ENCODE measurements around the gene SSU72. TPM values are rescaled to one million over a fixed set of nuclear protein-coding genes. Genes with fewer than 3 reads are reported as not detected.

The SSU72 gene
- total and polyA plus RNA-seq, 5 donors = 112 to 130 (median 113) TPM

DNA sequence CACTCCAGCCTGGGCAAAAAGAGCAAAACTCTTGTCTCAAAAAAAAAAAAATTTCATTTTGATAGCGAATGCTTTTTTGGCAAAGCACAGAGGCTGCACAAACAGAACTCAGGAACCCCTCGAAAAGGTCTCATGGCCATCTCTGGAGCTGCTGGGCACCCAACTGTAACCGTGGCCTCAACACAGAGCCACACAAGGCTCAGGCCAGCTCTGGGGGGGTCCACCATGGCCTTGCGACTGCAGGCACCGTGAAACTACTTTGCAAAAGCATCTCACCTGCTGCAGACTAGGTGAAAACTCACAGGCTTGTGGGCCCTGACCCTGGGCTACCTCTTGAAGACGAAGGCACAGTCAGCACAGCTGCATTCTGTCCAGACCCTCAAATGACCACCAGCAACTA is 18.2 kb downstream of the SSU72 start:
- DNase-seq (peak in 2 of 3 donors; percentile 4 to 9), ATAC-seq (no peak)
- intact Hi-C loops (cut with DNase I) = no loop called here
- no peak overlapping the region for H3K27ac ChIP-seq (ENCODE audit: low read length)
- no peaks in the 10 kb centered on the region for H3K27me3 ChIP-seq (ENCODE audit: control insufficient read depth, insufficient read depth)
- 86% methylated on average over 6 of the region's 6 CpGs for WGBS
- no peaks in the 10 kb centered on the region for H3K4me1 ChIP-seq (ENCODE audit: control insufficient read depth, insufficient read depth, low read length)
- no peaks in the 10 kb centered on the region for H3K9me3 ChIP-seq (ENCODE audit: control insufficient read depth, low read length)
- H3K4me3 ChIP-seq (ENCODE audit: low read length) = no peak overlapping the region

DNA sequence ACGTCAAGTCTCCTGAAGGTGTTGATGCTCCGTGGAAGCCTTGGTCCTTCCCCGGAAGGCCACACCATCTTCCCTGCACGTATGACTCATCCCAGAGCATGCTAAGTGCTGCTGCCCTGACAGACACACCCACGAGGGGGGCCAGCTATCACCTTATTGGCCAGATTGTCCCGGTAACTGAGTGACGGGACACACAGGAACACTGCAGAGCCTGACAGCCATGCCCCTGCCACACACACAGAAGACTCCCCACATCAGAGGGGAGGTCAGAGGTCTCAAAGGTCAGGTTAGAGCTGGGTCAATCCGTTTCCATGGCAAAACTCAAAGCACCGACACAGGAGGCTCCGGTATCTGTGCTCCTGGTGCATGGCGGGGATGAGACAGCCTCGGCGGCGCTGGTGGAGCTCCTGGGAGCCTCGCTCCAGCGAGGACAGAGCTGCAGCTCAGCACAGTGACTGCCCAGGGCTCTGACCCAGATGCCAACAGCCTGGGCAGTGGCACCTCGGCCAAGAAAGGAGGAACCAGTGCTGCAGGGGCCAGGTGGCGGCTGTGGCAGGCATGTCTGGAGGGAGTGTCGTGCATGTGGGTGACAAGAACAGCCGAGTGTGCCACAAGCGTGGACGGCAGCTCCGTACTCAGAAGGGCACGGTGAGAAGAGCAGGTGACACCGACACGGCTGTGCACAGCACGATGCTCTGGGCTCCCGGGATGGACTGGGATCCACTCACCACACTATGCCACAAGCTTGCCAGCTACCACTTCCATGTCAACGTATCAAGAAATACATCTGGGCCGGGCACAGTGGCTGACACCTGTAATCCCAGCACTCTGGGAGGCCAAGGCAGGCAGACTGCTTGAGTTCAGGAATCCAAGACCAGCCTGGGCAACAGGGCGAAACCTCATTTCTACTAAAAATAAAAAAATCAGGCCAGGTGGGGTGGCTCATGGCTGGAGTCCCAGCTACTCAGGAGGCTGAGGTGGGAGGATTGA is 19.4 kb downstream of the SSU72 start:
- 67% methylated on average over 31 of the region's 31 CpGs for WGBS
- no peak overlapping the region for H3K4me3 ChIP-seq (ENCODE audit: low read length)
- intact Hi-C loops (cut with DNase I) = no loop called here
- H3K27ac ChIP-seq (ENCODE audit: low read length) = no peak overlapping the region
- H3K9me3 ChIP-seq (ENCODE audit: control insufficient read depth, low read length) = no peaks in the 10 kb centered on the region
- peak; percentile 10 to 73 for ATAC-seq
- H3K27me3 ChIP-seq (ENCODE audit: control insufficient read depth, insufficient read depth) = no peaks in the 10 kb centered on the region
- H3K4me1 ChIP-seq (ENCODE audit: control insufficient read depth, insufficient read depth, low read length) = peaks cover 3% of the 10 kb centered on the region
- DNase-seq = peak in 2 of 3 donors; percentile 9 to 63

DNA sequence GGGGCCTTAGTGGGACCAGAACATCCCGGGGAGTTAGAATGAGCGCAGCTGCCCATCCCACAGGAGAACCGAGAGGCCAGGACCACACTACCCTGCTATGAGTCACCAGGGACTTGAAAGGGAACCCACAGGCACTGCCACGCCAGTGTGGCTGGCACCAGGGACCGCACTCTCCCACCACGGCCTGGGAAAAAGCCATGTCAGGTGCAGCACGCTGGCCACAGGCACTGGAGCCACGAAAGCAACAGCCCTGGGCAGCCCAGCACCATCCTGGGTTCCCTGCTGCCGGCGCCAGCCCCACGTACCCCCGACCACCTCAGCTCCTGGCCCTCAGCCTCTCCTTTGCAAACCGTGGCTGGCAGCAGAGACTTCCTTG is 20.1 kb downstream of the SSU72 start:
- no peak for ATAC-seq
- no peaks in the 10 kb centered on the region for H3K27me3 ChIP-seq (ENCODE audit: control insufficient read depth, insufficient read depth)
- H3K4me3 ChIP-seq (ENCODE audit: low read length) = no peak overlapping the region
- 73% methylated on average over 13 of the region's 13 CpGs for WGBS
- intact Hi-C loops (cut with DNase I) = no loop called here
- no peaks in the 10 kb centered on the region for H3K9me3 ChIP-seq (ENCODE audit: control insufficient read depth, low read length)
- peak in 1 of 3 donors; percentile 51 for DNase-seq
- H3K4me1 ChIP-seq (ENCODE audit: control insufficient read depth, insufficient read depth, low read length) = peaks cover 3% of the 10 kb centered on the region
- no peak overlapping the region for H3K27ac ChIP-seq (ENCODE audit: low read length)

DNA sequence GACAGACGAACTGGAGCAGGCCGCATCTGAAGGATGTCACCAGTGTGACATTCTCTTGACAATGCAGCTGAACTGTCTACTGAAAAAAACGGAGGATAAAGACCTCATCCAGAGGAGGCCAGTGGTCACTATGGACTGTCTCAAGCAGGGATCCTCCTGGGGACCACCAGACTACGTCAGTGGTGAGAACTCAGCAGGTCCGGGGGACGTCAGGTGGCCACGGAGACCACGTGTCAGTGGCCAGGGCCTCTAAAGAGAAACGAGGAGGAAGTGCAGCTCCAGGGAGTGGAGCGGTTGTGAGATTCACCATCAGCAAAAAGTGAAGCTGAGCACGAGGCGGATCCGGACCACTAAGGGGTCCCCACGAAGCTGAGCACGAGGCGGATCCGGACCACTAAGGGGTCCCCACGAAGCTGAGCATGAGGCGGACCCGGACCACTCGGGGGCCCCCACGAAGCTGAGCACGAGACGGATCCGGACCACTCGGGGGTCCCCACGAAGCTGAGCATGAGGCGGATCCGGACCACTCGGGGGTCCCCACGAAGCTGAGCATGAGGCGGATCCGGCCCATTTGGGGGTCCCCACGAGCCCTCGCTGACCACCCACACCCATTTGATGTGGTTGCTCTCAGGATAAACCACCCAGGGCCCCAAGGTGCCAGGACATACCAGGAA is 20.7 kb downstream of the SSU72 start:
- no peaks in the 10 kb centered on the region for H3K27me3 ChIP-seq (ENCODE audit: control insufficient read depth, insufficient read depth)
- DNase-seq (no peak), ATAC-seq (no peak)
- WGBS = 90% methylated on average over 35 of the region's 35 CpGs
- peaks cover 3% of the 10 kb centered on the region for H3K4me1 ChIP-seq (ENCODE audit: control insufficient read depth, insufficient read depth, low read length)
- intact Hi-C loops (cut with DNase I) = no loop called here
- H3K27ac ChIP-seq (ENCODE audit: low read length) = no peak overlapping the region
- no peak overlapping the region for H3K4me3 ChIP-seq (ENCODE audit: low read length)
- no peaks in the 10 kb centered on the region for H3K9me3 ChIP-seq (ENCODE audit: control insufficient read depth, low read length)

DNA sequence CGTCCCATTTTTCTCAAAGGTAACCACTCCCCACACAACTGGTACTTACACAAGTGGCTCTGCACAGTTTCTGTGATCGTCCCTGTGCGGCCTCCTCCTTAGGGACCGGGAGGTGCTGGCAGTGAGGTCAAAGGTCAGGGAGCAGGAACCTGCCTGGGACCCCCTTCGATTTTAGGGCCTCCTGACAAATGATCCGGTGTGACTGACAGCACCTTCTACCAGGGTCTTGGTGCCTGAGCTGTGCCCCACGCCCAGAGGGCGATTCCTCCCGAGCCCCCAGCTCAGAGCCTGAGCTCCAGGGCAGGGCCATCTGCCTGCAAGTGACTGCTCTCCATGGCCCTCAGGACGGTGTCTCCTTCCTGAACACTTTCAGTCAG is 22.4 kb downstream of the SSU72 start:
- ATAC-seq (no peak), DNase-seq (no peak)
- WGBS = 89% methylated on average over 10 of the region's 10 CpGs
- H3K27ac ChIP-seq (ENCODE audit: low read length) = no peak overlapping the region
- H3K27me3 ChIP-seq (ENCODE audit: control insufficient read depth, insufficient read depth) = no peaks in the 10 kb centered on the region
- intact Hi-C loops (cut with DNase I) = no loop called here
- H3K4me3 ChIP-seq (ENCODE audit: low read length) = no peak overlapping the region
- H3K9me3 ChIP-seq (ENCODE audit: control insufficient read depth, low read length) = no peaks in the 10 kb centered on the region
- H3K4me1 ChIP-seq (ENCODE audit: control insufficient read depth, insufficient read depth, low read length) = peaks cover 3% of the 10 kb centered on the region

DNA sequence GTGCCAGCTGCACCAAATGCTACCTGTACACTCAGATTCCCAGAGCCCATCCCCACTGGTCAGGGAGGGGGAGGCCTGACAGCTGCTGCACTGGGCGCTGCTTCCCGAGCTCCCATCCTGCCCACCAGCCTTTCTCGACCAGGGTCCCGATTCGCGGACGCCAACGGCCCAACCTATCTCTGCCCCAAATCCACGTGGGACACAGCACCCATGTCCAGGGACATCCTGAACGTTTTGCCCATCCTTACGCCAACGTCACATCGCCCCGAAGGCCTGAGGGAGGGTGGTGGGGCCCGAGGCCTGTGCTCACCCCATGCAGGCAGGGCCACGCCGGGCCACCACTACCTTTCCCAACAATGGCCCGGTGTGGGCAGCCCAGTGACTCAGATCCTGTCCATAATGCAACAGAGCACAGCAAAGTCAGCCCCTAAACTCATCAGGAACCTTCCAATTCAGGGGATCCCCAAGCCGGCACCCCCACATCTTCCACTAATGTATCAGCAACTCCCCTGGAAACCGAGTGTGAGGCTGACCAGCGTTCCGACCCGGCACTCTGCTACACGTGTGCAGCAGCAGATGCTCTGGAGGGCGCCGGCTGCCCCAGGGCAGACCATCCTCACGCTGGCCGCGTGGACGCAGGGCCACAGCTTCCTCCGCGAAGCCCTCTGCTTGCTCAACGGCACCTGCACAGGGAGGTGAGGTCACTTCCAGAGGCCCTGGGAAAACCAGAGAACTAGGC is 23.0 kb downstream of the SSU72 start:
- H3K27ac ChIP-seq (ENCODE audit: low read length) = no peak overlapping the region
- DNase-seq = no peak
- ATAC-seq = no peak
- H3K9me3 ChIP-seq (ENCODE audit: control insufficient read depth, low read length) = no peaks in the 10 kb centered on the region
- no peaks in the 10 kb centered on the region for H3K27me3 ChIP-seq (ENCODE audit: control insufficient read depth, insufficient read depth)
- H3K4me1 ChIP-seq (ENCODE audit: control insufficient read depth, insufficient read depth, low read length) = peaks cover 3% of the 10 kb centered on the region
- 89% methylated on average over 33 of the region's 33 CpGs for WGBS
- no peak overlapping the region for H3K4me3 ChIP-seq (ENCODE audit: low read length)
- intact Hi-C loops (cut with DNase I) = no loop called here

DNA sequence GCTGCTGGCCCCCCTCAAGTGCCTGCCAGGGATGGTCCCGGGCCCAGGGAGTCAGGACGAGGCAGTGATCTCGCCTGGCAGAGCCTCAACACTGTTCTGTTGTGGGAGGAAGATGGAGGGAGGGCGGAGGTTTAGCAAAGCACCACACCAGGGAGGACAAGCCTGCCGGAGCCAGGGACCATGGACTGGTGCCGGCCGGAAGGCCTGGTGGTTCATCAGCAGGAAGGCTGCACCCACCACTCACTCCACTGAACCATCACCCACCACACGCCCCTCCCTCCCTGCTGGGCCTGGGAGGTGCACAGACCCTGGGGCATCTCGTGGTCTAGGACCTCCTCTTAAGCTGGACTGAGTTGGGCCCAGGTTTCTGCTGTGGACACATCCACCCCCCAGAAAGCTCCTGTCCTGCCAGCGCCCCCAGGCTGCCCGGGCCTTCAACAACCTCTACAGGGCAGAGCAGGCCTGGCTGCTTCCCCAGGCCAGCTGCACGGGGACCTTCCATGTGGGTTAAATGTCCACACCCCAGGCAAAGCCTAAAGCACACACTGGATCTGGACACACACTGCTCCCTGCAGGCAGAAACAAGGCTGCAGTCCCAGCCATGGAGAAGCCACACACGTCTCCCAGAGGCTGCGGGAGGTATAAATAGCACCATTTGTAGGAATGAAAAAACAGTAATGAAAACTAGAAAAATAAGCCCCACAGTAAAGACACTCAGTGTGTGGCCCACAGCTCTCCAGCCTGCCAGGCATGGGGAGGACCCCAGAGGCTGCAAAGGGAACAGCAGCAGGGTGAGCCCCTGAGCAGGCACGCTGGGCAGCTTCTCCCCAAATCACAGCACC is 23.9 kb downstream of the SSU72 start:
- WGBS = 56% methylated on average over 15 of the region's 15 CpGs
- H3K9me3 ChIP-seq (ENCODE audit: control insufficient read depth, low read length) = no peaks in the 10 kb centered on the region
- no peaks in the 10 kb centered on the region for H3K27me3 ChIP-seq (ENCODE audit: control insufficient read depth, insufficient read depth)
- H3K27ac ChIP-seq (ENCODE audit: low read length) = no peak overlapping the region
- peak in 1 of 3 donors; percentile 62 for DNase-seq
- H3K4me3 ChIP-seq (ENCODE audit: low read length) = no peak overlapping the region
- intact Hi-C loops (cut with DNase I) = no loop called here
- peak; percentile 12 to 17 for ATAC-seq
- peaks cover 3% of the 10 kb centered on the region for H3K4me1 ChIP-seq (ENCODE audit: control insufficient read depth, insufficient read depth, low read length)

DNA sequence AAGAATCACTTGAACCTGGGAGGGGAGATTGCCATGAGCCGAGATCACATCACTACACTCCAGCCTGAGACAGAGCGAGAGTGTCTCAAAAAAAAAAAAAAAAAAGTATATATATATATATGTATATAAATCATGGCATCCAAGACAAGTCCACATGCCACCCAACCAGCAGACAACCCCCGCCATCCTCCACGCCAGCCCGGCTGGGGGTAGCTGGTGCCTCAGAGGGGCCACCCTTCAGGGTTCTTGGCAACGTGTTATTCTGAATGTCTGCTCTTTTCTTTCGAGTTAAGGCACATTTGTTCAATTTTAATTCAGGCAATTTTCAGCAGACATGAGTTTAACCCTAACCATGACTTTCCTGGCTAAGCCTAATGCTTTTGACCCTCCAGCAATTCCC is 24.6 kb downstream of the SSU72 start:
- Histone ChIP-seq H3K27ac (ENCODE audit: low read length) (no peak overlapping the region), H3K4me1 (ENCODE audit: control insufficient read depth, insufficient read depth, low read length) (peaks cover 3% of the 10 kb centered on the region), H3K9me3 (ENCODE audit: control insufficient read depth, low read length) (no peaks in the 10 kb centered on the region), H3K27me3 (ENCODE audit: control insufficient read depth, insufficient read depth) (no peaks in the 10 kb centered on the region), H3K4me3 (ENCODE audit: low read length) (no peak overlapping the region)
- ATAC-seq (no peak), DNase-seq (no peak)
- WGBS = 75% methylated on average over 7 of the region's 7 CpGs
- intact Hi-C loops (cut with DNase I) = no loop called here

DNA sequence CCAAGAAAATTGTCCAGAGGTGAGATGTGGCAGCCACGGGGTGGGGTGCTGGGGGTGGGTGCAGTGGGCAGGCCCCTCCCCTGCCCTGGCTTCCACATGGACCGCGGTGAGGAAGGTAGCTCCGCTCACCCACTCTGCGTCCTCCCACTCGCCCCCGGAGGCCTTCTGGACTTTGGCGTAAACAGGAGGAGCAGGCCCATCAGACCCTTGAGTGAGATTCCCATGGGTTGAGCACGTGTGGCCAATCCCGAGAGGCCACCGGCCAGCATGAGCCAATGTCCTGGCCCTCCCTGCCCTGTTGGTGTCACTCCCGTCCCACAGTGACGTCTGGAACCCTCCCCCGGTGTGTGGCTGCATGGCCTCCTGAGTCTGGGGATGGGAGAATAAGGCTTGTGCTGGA is 26.1 kb downstream of the SSU72 start:
- 74% methylated on average over 14 of the region's 14 CpGs for WGBS
- Histone ChIP-seq H3K27ac (ENCODE audit: low read length) (no peak overlapping the region), H3K27me3 (ENCODE audit: control insufficient read depth, insufficient read depth) (no peaks in the 10 kb centered on the region), H3K9me3 (ENCODE audit: control insufficient read depth, low read length) (no peaks in the 10 kb centered on the region), H3K4me1 (ENCODE audit: control insufficient read depth, insufficient read depth, low read length) (peaks cover 3% of the 10 kb centered on the region), H3K4me3 (ENCODE audit: low read length) (no peak overlapping the region)
- DNase-seq (peak in 1 of 3 donors; percentile 54), ATAC-seq (no peak)
- intact Hi-C loops (cut with DNase I) = loop anchor here in 1 of 4 donors (2.0 kb wide), 1 partner anchor 22 kb away; no protein-coding TSS in a partner anchor

DNA sequence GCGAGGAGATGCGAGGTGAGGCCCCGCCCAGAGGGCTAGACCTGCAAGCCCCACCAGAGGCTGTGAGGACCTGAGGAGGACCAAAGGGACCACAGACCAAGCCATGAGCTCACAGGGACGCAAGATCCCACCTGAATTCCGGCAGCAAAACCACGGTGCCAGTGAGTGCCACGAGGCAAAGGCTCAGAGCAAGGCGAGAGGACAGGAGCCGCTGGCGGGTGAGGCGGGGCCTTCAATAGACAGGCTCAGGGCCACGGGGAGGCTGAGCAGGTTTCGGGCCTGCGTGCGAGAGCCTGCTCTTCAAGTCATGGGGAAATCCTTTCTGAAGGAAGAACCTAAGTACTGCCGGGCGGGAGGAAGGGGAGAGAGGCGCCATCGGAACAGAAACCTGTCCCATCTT is 27.2 kb downstream of the SSU72 start:
- Histone ChIP-seq H3K4me3 (ENCODE audit: low read length) (no peak overlapping the region), H3K4me1 (ENCODE audit: control insufficient read depth, insufficient read depth, low read length) (peaks cover 3% of the 10 kb centered on the region), H3K27me3 (ENCODE audit: control insufficient read depth, insufficient read depth) (no peaks in the 10 kb centered on the region), H3K9me3 (ENCODE audit: control insufficient read depth, low read length) (no peaks in the 10 kb centered on the region), H3K27ac (ENCODE audit: low read length) (no peak overlapping the region)
- ATAC-seq (no peak), DNase-seq (no peak)
- 91% methylated on average over 19 of the region's 19 CpGs for WGBS
- intact Hi-C loops (cut with DNase I) = no loop called here
